ENCODE results near the gene KCNK5. TPM values are rescaled to one million over a fixed set of nuclear protein-coding genes. Genes with fewer than 3 reads are reported as not detected.
A peak's percentile ranks its signal among the peaks of the same experiment; 100 is the strongest.

The KCNK5 gene
- total RNA-seq, result 10 to 100 TPM; 10.9 to 14.7 TPM

- no peaks in the 10 kb centered on the region for H3K27me3 Mint-ChIP-seq (ENCODE audit: low read depth)
- H3K27ac Mint-ChIP-seq, result peak within 1 kb of the TSS; percentile 57
- no peaks in the 10 kb centered on the region for H3K9me3 Mint-ChIP-seq
- H3K4me3 Mint-ChIP-seq, result peak within 1 kb of the TSS; percentile 84 to 85
- ATAC-seq (replicated peaks in 1 of 2) (peak; percentile 92 to 94), DNase-seq (peak; percentile 92 to 93)
- peaks cover 0 to 3% of the 10 kb centered on the region in 2 donors for H3K36me3 Mint-ChIP-seq (ENCODE audit: insufficient read depth in 2 of 2)
- H3K4me1 Mint-ChIP-seq (ENCODE audit: low read depth), result peaks cover 41% of the 10 kb centered on the region
Observed at GRCh38 chr6:39228992-39229767, at the start of gene KCNK5. KCNK5 (minus strand) TSS chr6:39229475; CDS start chr6:39229111, 364 bp downstream.

- no peak overlapping the region for H3K4me3 Mint-ChIP-seq
- H3K4me1 Mint-ChIP-seq (ENCODE audit: low read depth), result no peaks in the 10 kb centered on the region
- H3K27me3 Mint-ChIP-seq (ENCODE audit: low read depth), result peaks cover 12% of the 10 kb centered on the region
- no peaks in the 10 kb centered on the region for H3K36me3 Mint-ChIP-seq (ENCODE audit: insufficient read depth in 2 of 2)
- DNase-seq (no peak), ATAC-seq (replicated peaks in 1 of 2) (no peak)
- no peak overlapping the region for H3K27ac Mint-ChIP-seq
- H3K9me3 Mint-ChIP-seq, result no peaks in the 10 kb centered on the region
Observed at GRCh38 chr6:39276379-39276995, 47.2 kb upstream of the KCNK5 start.

- Mint-ChIP-seq H3K36me3 (ENCODE audit: insufficient read depth in 2 of 2) (no peaks in the 10 kb centered on the region), H3K4me3 (no peak overlapping the region), H3K27me3 (ENCODE audit: low read depth) (peaks cover 12% of the 10 kb centered on the region), H3K27ac (no peak overlapping the region), H3K4me1 (ENCODE audit: low read depth) (no peaks in the 10 kb centered on the region), H3K9me3 (no peaks in the 10 kb centered on the region)
- ATAC-seq (replicated peaks in 1 of 2), result no peak
- no peak for DNase-seq
Observed at GRCh38 chr6:39274903-39275302, 45.6 kb upstream of the KCNK5 start.

- H3K27ac Mint-ChIP-seq, result no peak overlapping the region
- no peaks in the 10 kb centered on the region for H3K4me1 Mint-ChIP-seq (ENCODE audit: low read depth)
- H3K36me3 Mint-ChIP-seq (ENCODE audit: insufficient read depth in 2 of 2), result no peaks in the 10 kb centered on the region
- ATAC-seq (replicated peaks in 1 of 2), result no peak
- no peak overlapping the region for H3K4me3 Mint-ChIP-seq
- H3K9me3 Mint-ChIP-seq, result no peaks in the 10 kb centered on the region
- DNase-seq, result no peak
- peaks cover 12% of the 10 kb centered on the region for H3K27me3 Mint-ChIP-seq (ENCODE audit: low read depth)
Observed at GRCh38 chr6:39274471-39274870, 45.2 kb upstream of the KCNK5 start.

GRCh38 chr6:39273406-39273821 is 44.1 kb upstream of the KCNK5 start:
- DNase-seq (no peak), ATAC-seq (replicated peaks in 1 of 2) (no peak)
- Mint-ChIP-seq H3K9me3 (no peaks in the 10 kb centered on the region), H3K4me3 (no peak overlapping the region), H3K27me3 (ENCODE audit: low read depth) (peaks cover 12% of the 10 kb centered on the region), H3K27ac (no peak overlapping the region), H3K36me3 (ENCODE audit: insufficient read depth in 2 of 2) (no peaks in the 10 kb centered on the region), H3K4me1 (ENCODE audit: low read depth) (no peaks in the 10 kb centered on the region)

GRCh38 chr6:39269961-39270360 is 40.7 kb upstream of the KCNK5 start:
- ATAC-seq (replicated peaks in 1 of 2) (no peak), DNase-seq (no peak)
- no peaks in the 10 kb centered on the region for H3K36me3 Mint-ChIP-seq (ENCODE audit: insufficient read depth in 2 of 2)
- H3K27me3 Mint-ChIP-seq (ENCODE audit: low read depth), result no peaks in the 10 kb centered on the region
- no peak overlapping the region for H3K4me3 Mint-ChIP-seq
- no peak overlapping the region for H3K27ac Mint-ChIP-seq
- H3K9me3 Mint-ChIP-seq, result no peaks in the 10 kb centered on the region
- H3K4me1 Mint-ChIP-seq (ENCODE audit: low read depth), result peaks cover 12% of the 10 kb centered on the region

GRCh38 chr6:39268721-39269120 is 39.4 kb upstream of the KCNK5 start:
- Mint-ChIP-seq H3K27me3 (ENCODE audit: low read depth) (no peaks in the 10 kb centered on the region), H3K9me3 (no peaks in the 10 kb centered on the region), H3K4me3 (no peak overlapping the region), H3K36me3 (ENCODE audit: insufficient read depth in 2 of 2) (no peaks in the 10 kb centered on the region), H3K27ac (no peak overlapping the region), H3K4me1 (ENCODE audit: low read depth) (peaks cover 22% of the 10 kb centered on the region)
- DNase-seq (no peak), ATAC-seq (replicated peaks in 1 of 2) (no peak)

GRCh38 chr6:39268171-39268570 is 38.9 kb upstream of the KCNK5 start:
- DNase-seq (no peak), ATAC-seq (replicated peaks in 1 of 2) (no peak)
- Mint-ChIP-seq H3K27ac (no peak overlapping the region), H3K9me3 (no peaks in the 10 kb centered on the region), H3K36me3 (ENCODE audit: insufficient read depth in 2 of 2) (no peaks in the 10 kb centered on the region), H3K4me1 (ENCODE audit: low read depth) (peaks cover 27% of the 10 kb centered on the region), H3K4me3 (no peak overlapping the region), H3K27me3 (ENCODE audit: low read depth) (no peaks in the 10 kb centered on the region)

- Mint-ChIP-seq H3K4me1 (ENCODE audit: low read depth) (peaks cover 30% of the 10 kb centered on the region), H3K9me3 (no peaks in the 10 kb centered on the region), H3K36me3 (ENCODE audit: insufficient read depth in 2 of 2) (no peaks in the 10 kb centered on the region), H3K4me3 (no peak overlapping the region), H3K27me3 (ENCODE audit: low read depth) (peaks cover 5% of the 10 kb centered on the region), H3K27ac (no peak overlapping the region)
- DNase-seq, result peak in 1 of 2 donors; percentile 4
- no peak for ATAC-seq (replicated peaks in 1 of 2)
Observed at GRCh38 chr6:39266782-39267355, 37.6 kb upstream of the KCNK5 start.

- ATAC-seq (replicated peaks in 1 of 2) (no peak), DNase-seq (no peak)
- Mint-ChIP-seq H3K36me3 (ENCODE audit: insufficient read depth in 2 of 2) (no peaks in the 10 kb centered on the region), H3K27me3 (ENCODE audit: low read depth) (peaks cover 10% of the 10 kb centered on the region), H3K27ac (no peak overlapping the region), H3K4me1 (ENCODE audit: low read depth) (peaks cover 30% of the 10 kb centered on the region), H3K9me3 (no peaks in the 10 kb centered on the region), H3K4me3 (no peak overlapping the region)
Observed at GRCh38 chr6:39266375-39266774, 37.1 kb upstream of the KCNK5 start.

- no peaks in the 10 kb centered on the region for H3K9me3 Mint-ChIP-seq
- peak overlapping the region; percentile 27 for H3K27ac Mint-ChIP-seq
- DNase-seq (peak; percentile 28), ATAC-seq (replicated peaks in 1 of 2) (peak; percentile 97)
- H3K27me3 Mint-ChIP-seq (ENCODE audit: low read depth), result peaks cover 29% of the 10 kb centered on the region
- H3K4me3 Mint-ChIP-seq, result peak overlapping the region; percentile 18 to 51
- H3K4me1 Mint-ChIP-seq (ENCODE audit: low read depth), result peaks cover 30% of the 10 kb centered on the region
- H3K36me3 Mint-ChIP-seq (ENCODE audit: insufficient read depth in 2 of 2), result no peaks in the 10 kb centered on the region
Observed at GRCh38 chr6:39263303-39264037, 34.2 kb upstream of the KCNK5 start.

GRCh38 chr6:39261751-39262150 is 32.5 kb upstream of the KCNK5 start:
- no peaks in the 10 kb centered on the region for H3K36me3 Mint-ChIP-seq (ENCODE audit: insufficient read depth in 2 of 2)
- H3K27me3 Mint-ChIP-seq (ENCODE audit: low read depth), result peaks cover 29% of the 10 kb centered on the region
- DNase-seq (no peak), ATAC-seq (replicated peaks in 1 of 2) (no peak)
- no peaks in the 10 kb centered on the region for H3K9me3 Mint-ChIP-seq
- H3K4me1 Mint-ChIP-seq (ENCODE audit: low read depth), result peaks cover 20% of the 10 kb centered on the region
- no peak overlapping the region for H3K4me3 Mint-ChIP-seq
- H3K27ac Mint-ChIP-seq, result no peak overlapping the region

GRCh38 chr6:39260953-39261352 is 31.7 kb upstream of the KCNK5 start:
- ATAC-seq (replicated peaks in 1 of 2) (no peak), DNase-seq (no peak)
- no peak overlapping the region for H3K27ac Mint-ChIP-seq
- no peaks in the 10 kb centered on the region for H3K36me3 Mint-ChIP-seq (ENCODE audit: insufficient read depth in 2 of 2)
- H3K27me3 Mint-ChIP-seq (ENCODE audit: low read depth), result peaks cover 29% of the 10 kb centered on the region
- H3K9me3 Mint-ChIP-seq, result no peaks in the 10 kb centered on the region
- no peak overlapping the region for H3K4me3 Mint-ChIP-seq
- H3K4me1 Mint-ChIP-seq (ENCODE audit: low read depth), result peaks cover 21% of the 10 kb centered on the region

Measured in activated T-cell treated with anti-CD3 and anti-CD28 coated beads, Interleukin-2, amount 50 U/mL, for 72 hours (primary cell).